Subcutaneous adipose tissue (tissue), 4 donors: ENCODE results near the gene TNS3. TPM values are rescaled to one million over a fixed set of nuclear protein-coding genes. Genes with fewer than 3 reads are reported as not detected.

Source experiments
- total RNA-seq, 4 donors: library from RNA; depleted of rRNA; stranded (reverse); fragments of >200 nt; gene quantifications; one replicate each; pipeline ENCODE4 v1.1.0, GENCODE V29; 2016
- TF ChIP-seq, protein P1 (sequence below): fragments of 450-650 bp; IDR thresholded peaks from one replicate; pipeline ENCODE4 v1.5.1; 2016; ENCODE audit warnings: low read depth, mild to moderate bottlenecking, control low read depth, antibody characterized with exemption, moderate library complexity

TNS3 gene
- total RNA-seq, 4 donors from 2014 or later, result 104 to 137 (median 110) TPM

DNA sequence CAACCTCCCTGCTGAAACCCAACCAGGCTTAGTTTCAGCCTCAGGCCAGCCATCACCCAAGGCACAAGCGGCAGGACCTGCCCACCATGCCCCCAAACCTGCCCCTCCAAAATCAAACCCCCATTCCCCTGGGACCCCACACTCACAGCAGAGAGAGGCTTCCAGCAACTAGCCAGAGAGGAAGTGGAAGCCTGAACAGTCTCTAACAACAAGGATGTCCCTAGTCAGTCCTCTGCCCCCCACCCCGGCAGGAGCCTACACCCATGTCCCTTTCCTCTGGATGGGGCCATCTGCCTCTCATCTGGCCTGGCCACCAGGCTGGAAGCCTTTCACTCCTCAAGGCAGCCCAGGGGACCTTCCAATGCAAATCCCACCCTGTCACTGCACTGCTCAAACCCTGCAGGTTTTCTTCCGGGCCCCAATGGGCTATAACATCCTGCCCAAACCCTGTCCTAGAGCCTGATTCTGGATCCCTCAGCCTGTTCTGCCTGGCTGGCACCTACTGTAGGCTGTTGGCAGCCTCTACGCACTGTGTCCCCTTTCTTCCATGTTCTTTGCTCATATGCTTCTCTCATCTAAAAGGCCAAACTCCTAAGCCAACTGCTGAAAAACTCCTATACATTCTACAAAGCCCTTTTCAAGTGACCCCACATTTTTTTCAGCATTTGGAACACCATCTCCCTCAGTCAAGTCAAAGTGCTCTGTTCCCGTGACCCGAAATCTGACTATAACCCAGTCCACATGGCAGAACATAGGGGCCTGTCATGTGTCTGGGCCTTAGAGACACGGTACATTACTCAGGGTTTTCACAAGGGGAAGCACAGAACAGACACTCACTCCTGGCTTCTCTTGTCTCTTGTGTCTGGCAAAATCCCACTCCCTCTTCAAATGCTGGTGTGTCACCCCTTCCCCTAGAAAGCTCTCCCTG lies 253.3 kb downstream of the TNS3 start:
- TF ChIP-seq, protein P1, sequence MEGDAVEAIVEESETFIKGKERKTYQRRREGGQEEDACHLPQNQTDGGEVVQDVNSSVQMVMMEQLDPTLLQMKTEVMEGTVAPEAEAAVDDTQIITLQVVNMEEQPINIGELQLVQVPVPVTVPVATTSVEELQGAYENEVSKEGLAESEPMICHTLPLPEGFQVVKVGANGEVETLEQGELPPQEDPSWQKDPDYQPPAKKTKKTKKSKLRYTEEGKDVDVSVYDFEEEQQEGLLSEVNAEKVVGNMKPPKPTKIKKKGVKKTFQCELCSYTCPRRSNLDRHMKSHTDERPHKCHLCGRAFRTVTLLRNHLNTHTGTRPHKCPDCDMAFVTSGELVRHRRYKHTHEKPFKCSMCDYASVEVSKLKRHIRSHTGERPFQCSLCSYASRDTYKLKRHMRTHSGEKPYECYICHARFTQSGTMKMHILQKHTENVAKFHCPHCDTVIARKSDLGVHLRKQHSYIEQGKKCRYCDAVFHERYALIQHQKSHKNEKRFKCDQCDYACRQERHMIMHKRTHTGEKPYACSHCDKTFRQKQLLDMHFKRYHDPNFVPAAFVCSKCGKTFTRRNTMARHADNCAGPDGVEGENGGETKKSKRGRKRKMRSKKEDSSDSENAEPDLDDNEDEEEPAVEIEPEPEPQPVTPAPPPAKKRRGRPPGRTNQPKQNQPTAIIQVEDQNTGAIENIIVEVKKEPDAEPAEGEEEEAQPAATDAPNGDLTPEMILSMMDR, result no peak

DNA sequence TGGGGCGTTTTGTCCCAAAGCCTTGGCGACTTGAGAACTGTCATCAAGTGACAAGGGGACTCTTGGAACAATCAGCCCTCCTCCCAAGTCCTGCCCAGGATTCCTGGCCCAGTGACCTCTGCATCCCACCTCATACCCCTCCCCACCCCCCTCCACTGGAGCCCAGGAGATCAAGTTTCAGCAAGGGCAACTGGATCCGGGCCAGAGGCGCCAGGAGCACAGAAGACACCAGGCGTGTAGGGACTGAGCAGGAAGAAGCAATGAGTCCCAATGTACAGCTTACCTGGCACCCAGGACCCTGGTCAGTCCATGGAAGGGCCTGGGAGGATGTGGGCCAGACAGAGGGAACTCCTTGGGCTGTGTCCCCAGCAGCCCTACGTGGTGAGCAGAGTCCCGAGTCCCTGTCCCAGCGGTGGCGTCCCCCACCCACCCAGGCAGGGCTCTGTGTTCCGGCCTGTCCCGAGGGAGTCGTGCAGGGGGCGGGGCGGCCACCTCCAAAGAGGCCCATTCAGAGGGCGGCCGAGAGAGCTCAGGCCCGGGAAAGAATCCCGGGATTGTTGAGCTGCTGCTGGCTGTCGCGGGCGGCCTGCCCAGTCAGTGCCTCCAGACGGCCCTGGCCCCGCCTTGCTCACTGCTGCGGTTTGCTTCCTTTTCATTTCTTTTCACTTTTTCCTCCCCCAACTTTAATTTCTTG lies 254.1 kb downstream of the TNS3 start:
- TF ChIP-seq, protein P1, result no peak

DNA sequence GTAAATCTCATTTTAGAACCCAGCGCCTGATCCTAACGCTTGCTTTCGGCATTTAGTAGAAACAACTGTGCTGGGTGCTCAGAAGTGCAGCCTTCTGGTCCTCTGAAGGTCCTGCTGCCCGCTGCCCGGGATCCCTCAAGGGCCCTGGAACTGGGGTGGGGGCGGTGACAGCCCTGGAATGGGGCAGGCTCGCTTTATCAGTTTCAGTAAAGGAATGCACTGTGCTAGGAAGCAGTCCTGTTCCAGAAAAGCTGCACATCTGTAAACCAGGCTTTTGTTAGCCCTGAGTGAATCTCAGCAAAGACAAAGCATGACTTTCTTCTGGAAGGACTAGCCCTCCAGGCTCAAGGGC lies 254.6 kb downstream of the TNS3 start:
- TF ChIP-seq, protein P1, result no peak

DNA sequence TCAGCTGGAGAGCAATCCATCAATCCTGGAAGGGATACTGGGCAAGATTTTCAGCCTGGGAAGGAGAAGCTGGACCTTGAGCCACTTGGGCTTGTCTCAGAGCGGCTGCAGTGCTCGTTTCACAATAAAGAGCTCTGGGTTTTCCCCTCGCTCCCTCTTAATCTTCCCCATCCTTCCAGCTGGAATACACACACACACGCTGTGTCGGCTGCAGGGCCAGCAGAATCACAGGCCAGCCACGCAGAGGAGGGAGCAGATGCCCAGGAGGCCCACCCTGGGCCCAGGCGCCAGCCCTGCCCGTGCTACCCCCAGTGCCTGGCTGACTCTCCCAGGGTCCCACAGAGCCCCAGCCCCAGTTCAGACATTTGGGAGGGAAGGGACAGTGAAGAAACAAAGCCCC lies 255.1 kb downstream of the TNS3 start:
- TF ChIP-seq, protein P1, result no peak

DNA sequence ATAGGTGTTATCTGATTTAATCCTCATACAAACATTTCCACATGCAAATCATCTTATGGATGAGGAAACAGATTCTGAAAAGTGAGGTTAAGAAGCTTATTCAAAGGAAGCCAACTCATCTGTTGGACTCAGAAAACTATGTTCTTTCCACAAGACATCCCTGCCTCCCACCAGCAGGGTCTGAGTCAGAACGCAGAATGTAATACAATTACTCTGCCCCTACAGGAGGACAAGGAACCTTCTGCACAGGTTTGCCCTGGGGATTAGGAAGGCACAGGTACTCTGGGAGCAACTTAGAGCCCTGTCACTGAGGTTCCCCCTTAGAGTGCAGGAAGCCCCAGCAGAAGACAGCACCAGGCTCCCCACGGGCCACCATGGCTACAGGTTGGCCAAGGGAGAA lies 255.7 kb downstream of the TNS3 start:
- TF ChIP-seq, protein P1, result no peak

DNA sequence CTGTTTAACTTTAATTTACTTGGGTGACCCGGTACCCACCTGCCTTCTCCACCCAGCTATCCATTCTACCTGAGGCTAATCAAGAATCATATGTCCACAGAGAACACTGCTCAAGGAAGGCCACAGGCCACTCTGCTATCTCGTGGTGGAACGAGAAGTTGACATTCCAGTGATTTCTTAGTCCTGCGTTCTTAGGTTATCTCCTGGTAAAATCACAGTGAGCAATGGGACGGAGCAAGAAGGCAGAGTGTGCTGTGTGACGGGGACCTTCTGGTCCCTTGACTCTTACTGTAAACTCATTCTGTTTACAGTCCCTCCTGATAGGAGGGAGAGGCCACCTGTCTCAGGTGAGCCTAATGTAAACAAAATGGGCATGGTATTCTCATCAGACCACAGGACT lies 256.6 kb downstream of the TNS3 start:
- TF ChIP-seq, protein P1, result no peak

DNA sequence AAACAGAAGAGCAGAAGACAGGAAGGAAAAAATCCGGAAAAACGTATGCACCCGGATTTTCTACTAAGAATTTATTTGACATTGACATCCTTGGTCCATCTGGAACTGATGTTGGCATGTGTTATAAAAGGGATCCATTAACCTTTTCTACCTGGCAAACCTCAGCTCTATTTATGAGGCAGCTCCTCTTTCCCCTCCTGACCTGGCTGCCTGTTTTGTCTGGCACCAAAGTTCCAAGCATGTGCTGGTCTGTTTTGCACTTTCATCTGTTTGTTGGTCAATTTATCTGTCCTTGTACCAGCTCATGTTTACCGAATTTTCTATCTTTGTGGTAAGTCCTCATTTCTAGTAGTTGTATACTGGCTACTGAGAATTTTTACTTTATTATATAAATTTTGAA lies 258.0 kb downstream of the TNS3 start:
- TF ChIP-seq, protein P1, result no peak
